HG03066 (cell line): ENCODE results near the gene ABI3BP.

ENCODE experiments used
- ATAC-seq: cut with Tn5 transposase; IDR thresholded peaks from one replicate; pipeline ENCODE4 v1.9.1; 2021; ENCODE audit warnings: low read depth; ENCODE audit not compliant: unreplicated experiment

Gene ABI3BP

DNA sequence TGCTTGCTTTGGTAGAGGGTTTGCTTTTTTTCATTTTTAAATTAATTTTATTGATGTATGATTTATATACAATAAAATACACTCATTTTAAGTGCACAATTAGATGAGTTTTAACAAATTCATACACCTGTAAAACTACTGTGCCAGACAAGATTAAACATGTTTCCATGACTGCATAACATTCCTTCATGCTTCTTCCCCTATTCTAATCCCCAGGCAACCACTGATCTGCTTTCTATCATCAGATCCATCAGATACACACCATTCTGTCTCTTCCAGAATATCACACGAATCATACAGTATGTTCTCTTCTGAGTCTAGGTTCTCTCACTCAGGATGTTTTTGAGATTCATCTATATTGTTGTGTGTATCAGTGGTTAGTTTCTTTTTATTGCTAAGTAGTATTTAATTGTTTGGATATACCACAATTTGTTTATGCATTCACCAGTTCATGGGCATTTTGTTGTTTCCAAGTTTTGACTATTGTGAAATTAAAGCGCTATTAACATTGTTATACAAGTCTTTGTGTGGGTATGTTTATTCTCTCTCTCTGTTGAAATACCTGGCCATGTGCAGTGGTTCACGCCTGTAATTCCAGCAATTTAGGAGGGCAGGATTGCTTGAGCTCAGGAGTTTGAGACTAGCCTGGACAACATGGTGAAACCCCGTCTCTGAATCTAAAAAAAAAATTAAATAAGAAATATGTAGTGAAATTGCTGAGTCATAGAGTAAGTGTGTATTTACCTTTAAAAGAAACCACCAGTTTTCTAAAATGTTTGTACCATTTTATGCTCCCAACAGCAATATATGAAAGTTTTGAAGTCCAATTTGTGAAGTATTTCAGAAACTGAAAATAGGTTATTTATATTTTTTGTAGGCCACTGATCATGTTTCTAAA, 290.9 kb downstream of the ABI3BP start:
- ATAC-seq, result no peak

DNA sequence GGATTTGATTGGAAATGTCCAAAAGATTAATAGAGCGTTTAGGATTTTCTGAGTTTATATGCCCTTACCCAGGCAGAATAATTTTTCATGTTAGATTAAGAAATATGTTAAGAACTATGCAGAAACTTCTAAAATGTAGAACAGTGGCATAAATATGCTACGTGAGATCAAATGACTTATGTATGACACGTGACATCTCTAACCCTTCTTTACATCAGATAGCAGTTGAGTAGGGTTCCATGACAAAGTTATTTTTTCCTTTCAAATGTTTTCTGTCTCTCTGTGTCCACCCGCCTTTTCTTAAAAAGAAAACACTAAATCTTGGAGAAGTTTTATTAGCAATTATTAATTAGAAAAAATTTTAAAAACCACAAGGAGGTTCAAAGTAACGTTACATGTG, 292.5 kb downstream of the ABI3BP start:
- no peak for ATAC-seq
